Upper lobe of right lung (tissue), 1 donor: ENCODE measurements around the gene CHRD. TPM values are rescaled to one million over a fixed set of nuclear protein-coding genes. Genes with fewer than 3 reads are reported as not detected.

Experiments
- ATAC-seq: fragments of 200-7000 bp; cut with Tn5 transposase; one replicate; pipeline ENCODE4 v1.9.1; 2020; ENCODE audit warnings: mild to moderate bottlenecking, moderate library complexity
- DNase-seq: peaks from one replicate; pipeline ENCODE4 v3.0.0-alpha.2; 2020
- H3K27ac ChIP-seq: fragments of 200-600 bp; one replicate; pipeline ENCODE4 v1.8.0; 2022
- H3K27me3 ChIP-seq: fragments of 200-600 bp; one replicate; pipeline ENCODE4 v1.8.0; 2022; ENCODE audit warnings: mild to moderate bottlenecking
- H3K36me3 ChIP-seq: fragments of 200-600 bp; one replicate; pipeline ENCODE4 v1.8.0; 2022
- H3K4me1 ChIP-seq: fragments of 200-600 bp; one replicate; pipeline ENCODE4 v1.8.0; 2022
- H3K4me3 ChIP-seq: fragments of 200-600 bp; one replicate; pipeline ENCODE4 v1.8.0; 2022; ENCODE audit warnings: mild to moderate bottlenecking
- H3K9me3 ChIP-seq: fragments of 200-600 bp; one replicate; pipeline ENCODE4 v1.8.0; 2022
- CTCF ChIP-seq: fragments of 200-600 bp; IDR thresholded peaks from one replicate; pipeline ENCODE4 v1.8.0; 2022; ENCODE audit warnings: antibody characterized with exemption
- intact Hi-C: fragments of 100-400 bp; cut with DNase I; formaldehyde crosslinking; loops from one replicate; pipeline ENCODE4 v1.11.0; 2022
- total RNA-seq: library from RNA; stranded (reverse); fragmentation: NEBNext Ultra II Directional; extraction: Animal tissue kit (Norgen Biotek cat#: 25700); gene quantifications from one replicate; pipeline ENCODE4 v1.2.1, GENCODE V29; 2021
- donor health status: DM: no; HTN: yes; CAD: no; lungs with severe emphysema.

CHRD gene
- total RNA-seq, 1 donor from 2014 or later: 5.3 TPM

- Histone ChIP-seq H3K27ac (no peak overlapping the region), H3K9me3 (no peaks in the 10 kb centered on the region), H3K4me3 (no peak overlapping the region), H3K36me3 (no peaks in the 10 kb centered on the region), H3K27me3 (no peaks in the 10 kb centered on the region), H3K4me1 (no peaks in the 10 kb centered on the region)
- ATAC-seq: no peak
- no peak for DNase-seq
- TF ChIP-seq CTCF: no peak
- intact Hi-C loops: no loop called here
These were observed 10.2 kb downstream of the CHRD start for GRCh38 chr3:184389935-184390528.

GRCh38 chr3:184391266-184391665 is 11.4 kb downstream of the CHRD start:
- no peak for ATAC-seq
- no peak for TF ChIP-seq CTCF
- H3K27ac ChIP-seq: no peak overlapping the region

GRCh38 chr3:184395320-184395660 is 15.4 kb downstream of the CHRD start:
- no peaks in the 10 kb centered on the region for H3K36me3 ChIP-seq
- intact Hi-C loops: no loop called here
- DNase-seq: no peak

More at GRCh38 chr3:184391266-184391665, 11.4 kb downstream of the CHRD start:
- Histone ChIP-seq H3K9me3 (no peaks in the 10 kb centered on the region), H3K4me1 (no peaks in the 10 kb centered on the region), H3K4me3 (no peak overlapping the region), H3K27me3 (no peaks in the 10 kb centered on the region), H3K36me3 (no peaks in the 10 kb centered on the region)
- no peak for DNase-seq
- intact Hi-C loops: no loop called here

GRCh38 chr3:184399410-184399809 is 19.6 kb downstream of the CHRD start:
- no peak for TF ChIP-seq CTCF
- Histone ChIP-seq H3K36me3 (no peaks in the 10 kb centered on the region), H3K27ac (no peak overlapping the region), H3K27me3 (peaks cover 27% of the 10 kb centered on the region), H3K4me3 (no peak overlapping the region), H3K4me1 (no peaks in the 10 kb centered on the region), H3K9me3 (no peaks in the 10 kb centered on the region)
- DNase-seq (no peak), ATAC-seq (no peak)
- intact Hi-C loops: no loop called here

More at GRCh38 chr3:184395320-184395660, 15.4 kb downstream of the CHRD start:
- no peaks in the 10 kb centered on the region for H3K27me3 ChIP-seq
- TF ChIP-seq CTCF: no peak
- no peaks in the 10 kb centered on the region for H3K9me3 ChIP-seq
- ATAC-seq: no peak
- H3K27ac ChIP-seq: no peak overlapping the region
- no peak overlapping the region for H3K4me3 ChIP-seq
- H3K4me1 ChIP-seq: no peaks in the 10 kb centered on the region

- ATAC-seq (peak; percentile 4), DNase-seq (no peak)
- Histone ChIP-seq H3K27ac (no peak overlapping the region), H3K9me3 (no peaks in the 10 kb centered on the region), H3K4me3 (no peak overlapping the region), H3K36me3 (no peaks in the 10 kb centered on the region), H3K4me1 (no peaks in the 10 kb centered on the region), H3K27me3 (peaks cover 27% of the 10 kb centered on the region)
- intact Hi-C loops: no loop called here
- no peak for TF ChIP-seq CTCF
These were observed 25.5 kb downstream of the CHRD start for GRCh38 chr3:184405075-184406030.
